B cell (primary cell): ENCODE data around the gene POLDIP3. TPM values are rescaled to one million over a fixed set of nuclear protein-coding genes. Genes with fewer than 3 reads are reported as not detected.

Source experiments
- ATAC-seq: fragments of 200-7000 bp; cut with Tn5 transposase; one replicate; pipeline ENCODE4 v1.10.0; 2021; ENCODE audit warnings: low read depth, mild to moderate bottlenecking, moderate number of reproducible peaks, moderate library complexity
- CTCF ChIA-PET: fragments of 350-600 bp; sonication (Branson Sonifier 250); formaldehyde crosslinking; loops from one replicate; lab custom pipeline; 2021; ENCODE audit warnings: antibody characterized with exemption, inconsistent platforms; lab: Charles Lee
- POLR2A ChIA-PET: fragments of 350-600 bp; sonication (Branson Sonifier 250); formaldehyde crosslinking; loops from one replicate; lab custom pipeline; 2021; ENCODE audit warnings: antibody characterized with exemption; lab: Charles Lee
- DNase-seq: peaks from one replicate; pipeline ENCODE4 v3.0.0; 2013
- H2AFZ ChIP-seq: 2 replicates; pipeline ENCODE4 v1.6.1; 2012; ENCODE audit warnings: mild to moderate bottlenecking, low read depth, low read length; ENCODE audit not compliant: insufficient read depth, poor library complexity, severe bottlenecking
- H3K27ac ChIP-seq, 2 donors: 1 replicate in 1 of 2; 2 replicates in 1 of 2; pipeline ENCODE4 v1.5.1; 2012 to 2013; ENCODE audit warnings: low read length in 2 of 2, mild to moderate bottlenecking in 2 of 2, moderate library complexity in 1 of 2
- H3K27me3 ChIP-seq, 4 experiments: fragments of 200-600 bp in 1 of 4; sonication (generic) in 1 of 4; replicated peaks in 1 of 4; 1 replicate in 2 of 4; 2 replicates in 2 of 4; pipeline versions ENCODE4 v1.6.1 to v1.7.0; 2013 to 2016; ENCODE audit warnings: low read length in 3 of 4, mild to moderate bottlenecking in 2 of 4, mixed read lengths in 1 of 4, moderate library complexity in 1 of 4; ENCODE audit not compliant: insufficient read depth in 4 of 4, control insufficient read depth in 3 of 4; ENCODE audit errors: control extremely low read depth in 1 of 4
- H3K36me3 ChIP-seq, 2 experiments: replicated peaks in 1 of 2; 1 replicate in 1 of 2; 2 replicates in 1 of 2; pipeline versions ENCODE4 v1.6.1 to v1.7.1; 2013; ENCODE audit warnings: low read length in 1 of 2; ENCODE audit not compliant: insufficient read depth in 2 of 2, control insufficient read depth in 1 of 2; ENCODE audit errors: control extremely low read depth in 1 of 2, extremely low read depth in 1 of 2
- H3K4me1 ChIP-seq, 2 donors: fragments of 200-600 bp in 1 of 2; sonication (generic) in 1 of 2; 1 replicate in 1 of 2; 2 replicates in 1 of 2; pipeline versions ENCODE4 v1.5.1 to v1.6.1; 2013 to 2017; ENCODE audit warnings: low read length in 2 of 2; ENCODE audit not compliant: control insufficient read depth in 2 of 2, insufficient read depth in 2 of 2
- H3K4me2 ChIP-seq: replicated peaks from 2 replicates; pipeline ENCODE3; 2012; ENCODE audit warnings: mild to moderate bottlenecking, low read depth, low read length; ENCODE audit not compliant: poor library complexity, severe bottlenecking
- H3K4me3 ChIP-seq, 5 experiments: fragments of 200-600 bp in 1 of 5; sonication (generic) in 1 of 5; 1 replicate in 3 of 5; 2 replicates in 2 of 5; pipeline versions ENCODE4 v1.5.1 to v1.7.0; 2011 to 2016; ENCODE audit warnings: low read length in 4 of 5, mild to moderate bottlenecking in 4 of 5, low read depth in 2 of 5, control low read depth in 1 of 5, moderate library complexity in 1 of 5; ENCODE audit not compliant: insufficient read depth in 1 of 5; ENCODE audit errors: control extremely low read depth in 1 of 5, extremely low read depth in 1 of 5
- H3K79me2 ChIP-seq: fragments of 200-600 bp; sonication (generic); one replicate; pipeline ENCODE4 v1.6.0; 2016; ENCODE audit warnings: low read length; ENCODE audit not compliant: control insufficient read depth, insufficient read depth
- H3K9ac ChIP-seq: fragments of 200-600 bp; sonication (generic); 2 replicates; pipeline ENCODE4 v1.6.1; 2017; ENCODE audit warnings: mild to moderate bottlenecking, low read length, moderate library complexity
- H3K9me3 ChIP-seq, 3 donors: one replicate each; pipeline versions ENCODE4 v1.6.1 to v1.7.1; 2013; ENCODE audit warnings: low read length in 2 of 3; ENCODE audit not compliant: control insufficient read depth in 2 of 3, insufficient read depth in 1 of 3; ENCODE audit errors: control extremely low read depth in 1 of 3
- H4K20me1 ChIP-seq: 2 replicates; pipeline ENCODE4 v1.6.0; 2012; ENCODE audit warnings: mild to moderate bottlenecking, low read length; ENCODE audit not compliant: insufficient read depth, control insufficient read depth, poor library complexity, severe bottlenecking
- H3K27ac Mint-ChIP-seq: one replicate; pipeline ENCODE4 v1.8.0; 2021; ENCODE audit warnings: mixed read lengths
- H3K27me3 Mint-ChIP-seq: one replicate; pipeline ENCODE4 v1.8.0; 2021; ENCODE audit warnings: mixed read lengths
- H3K4me1 Mint-ChIP-seq: one replicate; pipeline ENCODE4 v1.8.0; 2021; ENCODE audit warnings: mixed read lengths
- H3K4me3 Mint-ChIP-seq: one replicate; pipeline ENCODE4 v1.8.0; 2021; ENCODE audit warnings: mixed read lengths
- H3K9me3 Mint-ChIP-seq: one replicate; pipeline ENCODE4 v1.8.0; 2022; ENCODE audit warnings: mixed read lengths; ENCODE audit not compliant: insufficient read depth
- EZH2 ChIP-seq: IDR thresholded peaks from 2 replicates; pipeline ENCODE4 v1.6.1; 2012; ENCODE audit warnings: borderline replicate concordance, low read depth, mild to moderate bottlenecking, moderate library complexity, low read length; ENCODE audit not compliant: insufficient read depth, poor library complexity, severe bottlenecking
- WGBS: methylation state at CpG from one replicate; pipeline ENCODE4 v1.1.5; 2013; ENCODE audit warnings: missing lambda C conversion rate; ENCODE audit not compliant: insufficient coverage; 5-methylcytosine and 5-hydroxymethylcytosine counted together
- intact Hi-C: fragments of 100-400 bp; cut with micrococcal nuclease; formaldehyde crosslinking; loops from one replicate; pipeline ENCODE4 v1.10.0; 2022
- polyA plus RNA-seq: library from polyadenylated mRNA; depleted of rRNA; stranded (reverse); fragments of >200 nt; gene quantifications from 2 replicates; pipeline ENCODE4 v1.2.3, GENCODE V29; 2012
- total RNA-seq, 2 donors: library from RNA; stranded (reverse); fragments of 120-200 nt in 1 of 2; gene quantifications; 1 replicate in 1 of 2; 2 replicates in 1 of 2; pipeline versions ENCODE4 v1.2.3 to v1.2.4, GENCODE V29; 2013 to 2022
- TF ChIP-seq, protein P1 (sequence below): fragments of 200-600 bp; IDR thresholded peaks from one replicate; pipeline ENCODE4 v1.8.0; 2022; ENCODE audit warnings: antibody characterized with exemption, mild to moderate bottlenecking

The POLDIP3 gene
- total and polyA plus RNA-seq, 2 donors (not counting 1 experiment from before 2014, with no cell fraction given): 44.9 to 86.5 TPM

DNA sequence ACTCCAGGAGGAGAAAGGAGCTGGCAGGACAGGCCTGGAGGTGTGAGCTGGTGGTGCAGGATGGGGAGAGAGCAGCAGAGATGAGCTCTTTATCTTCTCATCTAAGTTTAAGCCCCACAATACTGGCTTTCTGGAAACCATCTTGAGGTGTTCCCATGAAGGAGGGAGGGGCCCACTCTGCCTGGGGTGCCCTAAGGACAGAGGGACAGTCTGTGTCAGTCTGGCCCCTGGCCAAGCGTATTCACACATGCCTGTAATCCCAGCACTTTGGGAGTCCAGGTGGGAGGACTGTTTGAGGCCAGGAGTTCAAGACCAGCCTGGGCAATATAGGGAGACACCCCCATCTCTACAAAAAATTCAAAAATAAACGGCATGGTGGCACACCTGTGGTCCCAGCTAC is 52.0 kb downstream of the POLDIP3 start:
- Histone ChIP-seq H3K27me3 (no peaks in the 10 kb centered on the region), H4K20me1 (no peaks in the 10 kb centered on the region), H3K36me3 (peaks cover 0 to 4% of the 10 kb centered on the region in 2 experiments), H3K27ac (no peak overlapping the region), H3K9ac (peak overlapping the region; percentile 27), H2AFZ (peak overlapping the region; percentile 63), H3K79me2 (no peaks in the 10 kb centered on the region), H3K4me1 (peaks cover 13 to 19% of the 10 kb centered on the region in 2 donors), H3K4me2 (peak overlapping the region; percentile 62), H3K9me3 (no peaks in the 10 kb centered on the region), H3K4me3 (peak overlapping the region in 1 of 5 experiments; percentile 18)
- ATAC-seq: no peak
- ChIA-PET CTCF (interaction anchor here (0.6 to 1.1 kb wide), 2 partner anchors 11 to 19 kb away, joined by 3 to 5 read pairs; no protein-coding TSS in a partner anchor), POLR2A (interaction anchor here (0.6 to 0.8 kb wide), 2 partner anchors 9 to 84 kb away, joined by 3 to 5 read pairs; partner anchors contain the start of gene SERHL2)
- no peaks in the 10 kb centered on the region for H3K27me3 Mint-ChIP-seq
- no peaks in the 10 kb centered on the region for H3K9me3 Mint-ChIP-seq
- WGBS: 75% methylated on average over 2 of the region's 2 CpGs
- intact Hi-C loops: loop anchor here (5.0 kb wide), 1 partner anchor 35 kb away; no protein-coding TSS in a partner anchor
- peaks cover 15% of the 10 kb centered on the region for H3K4me1 Mint-ChIP-seq
- DNase-seq: no peak
- peak overlapping the region; percentile 94 for H3K27ac Mint-ChIP-seq
- TF ChIP-seq, protein P1, sequence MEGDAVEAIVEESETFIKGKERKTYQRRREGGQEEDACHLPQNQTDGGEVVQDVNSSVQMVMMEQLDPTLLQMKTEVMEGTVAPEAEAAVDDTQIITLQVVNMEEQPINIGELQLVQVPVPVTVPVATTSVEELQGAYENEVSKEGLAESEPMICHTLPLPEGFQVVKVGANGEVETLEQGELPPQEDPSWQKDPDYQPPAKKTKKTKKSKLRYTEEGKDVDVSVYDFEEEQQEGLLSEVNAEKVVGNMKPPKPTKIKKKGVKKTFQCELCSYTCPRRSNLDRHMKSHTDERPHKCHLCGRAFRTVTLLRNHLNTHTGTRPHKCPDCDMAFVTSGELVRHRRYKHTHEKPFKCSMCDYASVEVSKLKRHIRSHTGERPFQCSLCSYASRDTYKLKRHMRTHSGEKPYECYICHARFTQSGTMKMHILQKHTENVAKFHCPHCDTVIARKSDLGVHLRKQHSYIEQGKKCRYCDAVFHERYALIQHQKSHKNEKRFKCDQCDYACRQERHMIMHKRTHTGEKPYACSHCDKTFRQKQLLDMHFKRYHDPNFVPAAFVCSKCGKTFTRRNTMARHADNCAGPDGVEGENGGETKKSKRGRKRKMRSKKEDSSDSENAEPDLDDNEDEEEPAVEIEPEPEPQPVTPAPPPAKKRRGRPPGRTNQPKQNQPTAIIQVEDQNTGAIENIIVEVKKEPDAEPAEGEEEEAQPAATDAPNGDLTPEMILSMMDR: no peak
- no peak for TF ChIP-seq EZH2
- H3K4me3 Mint-ChIP-seq: peak overlapping the region; percentile 70

DNA sequence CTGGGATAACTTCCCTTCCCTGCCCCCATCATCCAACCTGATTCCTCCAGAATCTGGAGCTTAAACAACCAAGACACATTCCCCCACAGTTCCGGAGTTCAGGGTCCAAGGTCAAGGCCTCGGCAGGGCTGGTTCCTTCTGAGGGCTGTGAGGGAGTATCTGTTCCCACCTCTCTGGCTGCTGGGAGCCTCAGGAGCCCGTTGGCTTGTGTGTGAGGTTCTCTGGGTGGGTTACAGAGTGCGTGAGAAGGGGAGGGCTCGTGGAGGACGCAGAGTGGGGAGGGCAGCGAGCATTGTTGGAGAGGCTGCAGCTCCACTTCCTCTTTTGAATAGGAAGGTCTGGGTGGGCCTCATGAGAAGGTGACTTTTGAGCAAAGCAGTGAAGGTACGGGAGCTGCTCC is 52.4 kb downstream of the POLDIP3 start:
- 23% methylated on average over 6 of the region's 8 CpGs for WGBS
- TF ChIP-seq EZH2: no peak
- TF ChIP-seq, protein P1: no peak
- no peaks in the 10 kb centered on the region for H4K20me1 ChIP-seq
- H3K4me1 ChIP-seq: peaks cover 13 to 19% of the 10 kb centered on the region in 2 donors
- CTCF ChIA-PET: interaction anchor here (0.6 to 1.1 kb wide), 3 partner anchors 10 to 20 kb away, joined by 3 to 5 read pairs (median 3); no protein-coding TSS in a partner anchor
- H3K27me3 ChIP-seq: no peaks in the 10 kb centered on the region
- no peaks in the 10 kb centered on the region for H3K79me2 ChIP-seq
- peak; percentile 66 for DNase-seq
- POLR2A ChIA-PET: interaction anchor here (0.6 to 0.8 kb wide), 2 partner anchors 9 to 83 kb away, joined by 3 to 5 read pairs; partner anchors contain the start of gene SERHL2
- H2AFZ ChIP-seq: peak overlapping the region; percentile 63
- H3K9ac ChIP-seq: peak overlapping the region; percentile 27
- H3K4me3 ChIP-seq: peak overlapping the region in 1 of 5 experiments; percentile 18
- H3K9me3 Mint-ChIP-seq: no peaks in the 10 kb centered on the region
- peak; percentile 93 for ATAC-seq
- H3K4me1 Mint-ChIP-seq: peaks cover 15% of the 10 kb centered on the region
- peak overlapping the region; percentile 62 for H3K4me2 ChIP-seq
- H3K4me3 Mint-ChIP-seq: peak overlapping the region; percentile 70
- no peaks in the 10 kb centered on the region for H3K27me3 Mint-ChIP-seq
- H3K27ac Mint-ChIP-seq: peak overlapping the region; percentile 94
- H3K27ac ChIP-seq: no peak overlapping the region
- H3K36me3 ChIP-seq: peaks cover 0 to 4% of the 10 kb centered on the region in 2 experiments
- H3K9me3 ChIP-seq: no peaks in the 10 kb centered on the region
- intact Hi-C loops: loop anchor here (5.0 kb wide), 1 partner anchor 35 kb away; no protein-coding TSS in a partner anchor
